DND-41 (cell line): ENCODE results near the gene HEG1.

Source experiments
- CTCF ChIP-seq: IDR thresholded peaks from 2 replicates; pipeline ENCODE4 v1.5.1; 2012; ENCODE audit warnings: borderline replicate concordance, low read length, moderate library complexity, mild to moderate bottlenecking; ENCODE audit not compliant: poor library complexity, severe bottlenecking; ENCODE audit errors: extremely low read depth
- EZH2 ChIP-seq: IDR thresholded peaks from 3 replicates; pipeline ENCODE4 v1.6.1; 2012; ENCODE audit warnings: borderline replicate concordance, low read depth, mild to moderate bottlenecking, moderate library complexity, low read length, inconsistent platforms; ENCODE audit not compliant: severe bottlenecking

GRCh38 chr3:124974691-124975090 lies 81.1 kb downstream of the HEG1 start:
- TF ChIP-seq CTCF = no peak
- TF ChIP-seq EZH2 = no peak
